Lower leg skin (tissue), 4 donors: ENCODE results near the gene SYNPO2. TPM values are rescaled to one million over a fixed set of nuclear protein-coding genes. Genes with fewer than 3 reads are reported as not detected.

ENCODE experiments used
- DNase-seq, 2 donors: peaks; one replicate each; pipeline ENCODE4 v3.0.0-alpha.2; 2019; ENCODE audit warnings: low spot score in 2 of 2
- H3K4me3 ChIP-seq: fragments of 200-600 bp; sonication (generic); 2 replicates; pipeline ENCODE4 v1.5.1; 2017; ENCODE audit warnings: mild to moderate bottlenecking, low read depth; ENCODE audit not compliant: poor library complexity, severe bottlenecking
- POLR2A ChIP-seq, 2 donors: fragments of 450-650 bp; IDR thresholded peaks; one replicate each; pipeline ENCODE4 v1.6.1; 2016 to 2017; ENCODE audit warnings: antibody characterized with exemption in 2 of 2, mild to moderate bottlenecking in 1 of 2, moderate library complexity in 1 of 2
- WGBS, 2 donors: methylation state at CpG; one replicate each; pipeline ENCODE4 v1.1.5; 2018; 5-methylcytosine and 5-hydroxymethylcytosine counted together
- intact Hi-C: fragments of 100-400 bp; cut with DNase I; formaldehyde crosslinking; loops from one replicate; pipeline ENCODE4 v1.15.0; 2023; ENCODE audit warnings: low total_unique reads
- total RNA-seq, 4 donors: library from RNA; depleted of rRNA; stranded (reverse); fragments of >200 nt; gene quantifications; one replicate each; pipeline ENCODE4 v1.1.0, GENCODE V29; 2016
- TF ChIP-seq, protein P1 (sequence below), 3 donors: fragments of 450-650 bp; IDR thresholded peaks; one replicate each; pipeline ENCODE4 v1.5.1; 2016; ENCODE audit warnings: antibody characterized with exemption in 3 of 3, mild to moderate bottlenecking in 3 of 3, moderate library complexity in 2 of 3

Gene SYNPO2
- total RNA-seq, 4 donors from 2014 or later = 13.3 to 38.5 (median 16.1) TPM

DNA sequence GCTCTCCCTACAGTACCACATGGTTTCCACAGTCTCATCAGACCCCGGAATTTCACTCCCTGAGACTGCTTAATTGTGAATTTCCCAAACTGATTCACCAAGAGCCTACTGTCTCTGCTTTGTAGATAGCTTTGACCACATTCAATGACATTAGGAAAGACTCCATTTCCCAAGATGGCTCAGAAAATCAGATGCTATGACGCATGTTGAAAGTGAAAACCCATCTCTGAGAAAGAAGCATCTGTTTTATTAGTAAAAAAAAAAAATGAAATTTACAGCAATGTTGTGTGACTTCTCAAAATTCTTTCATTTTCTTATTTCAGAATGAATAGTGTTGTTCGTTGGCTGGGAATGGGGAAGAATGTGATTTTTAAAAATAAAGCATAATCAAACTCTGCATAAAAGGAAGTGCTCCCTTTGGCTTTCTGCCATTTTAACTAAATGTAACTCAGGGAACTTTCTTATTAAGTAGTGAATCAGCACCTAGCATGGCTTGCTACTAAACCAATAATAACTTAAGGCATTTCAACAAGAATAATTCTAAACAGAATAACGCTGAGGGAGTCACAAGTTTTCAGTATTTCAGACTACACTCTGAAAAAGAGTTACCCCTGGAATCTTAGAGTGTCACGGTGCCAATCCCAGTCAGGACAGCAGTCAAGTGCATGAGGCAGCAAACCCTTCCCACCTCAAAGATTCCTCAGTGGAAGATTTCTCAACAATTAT lies 149.6 kb downstream of the SYNPO2 start:
- DNase-seq = no peak
- TF ChIP-seq POLR2A (IDR thresholded peaks at IDR 0.05) = no peak
- TF ChIP-seq, protein P1, sequence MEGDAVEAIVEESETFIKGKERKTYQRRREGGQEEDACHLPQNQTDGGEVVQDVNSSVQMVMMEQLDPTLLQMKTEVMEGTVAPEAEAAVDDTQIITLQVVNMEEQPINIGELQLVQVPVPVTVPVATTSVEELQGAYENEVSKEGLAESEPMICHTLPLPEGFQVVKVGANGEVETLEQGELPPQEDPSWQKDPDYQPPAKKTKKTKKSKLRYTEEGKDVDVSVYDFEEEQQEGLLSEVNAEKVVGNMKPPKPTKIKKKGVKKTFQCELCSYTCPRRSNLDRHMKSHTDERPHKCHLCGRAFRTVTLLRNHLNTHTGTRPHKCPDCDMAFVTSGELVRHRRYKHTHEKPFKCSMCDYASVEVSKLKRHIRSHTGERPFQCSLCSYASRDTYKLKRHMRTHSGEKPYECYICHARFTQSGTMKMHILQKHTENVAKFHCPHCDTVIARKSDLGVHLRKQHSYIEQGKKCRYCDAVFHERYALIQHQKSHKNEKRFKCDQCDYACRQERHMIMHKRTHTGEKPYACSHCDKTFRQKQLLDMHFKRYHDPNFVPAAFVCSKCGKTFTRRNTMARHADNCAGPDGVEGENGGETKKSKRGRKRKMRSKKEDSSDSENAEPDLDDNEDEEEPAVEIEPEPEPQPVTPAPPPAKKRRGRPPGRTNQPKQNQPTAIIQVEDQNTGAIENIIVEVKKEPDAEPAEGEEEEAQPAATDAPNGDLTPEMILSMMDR (IDR thresholded peaks at IDR 0.05) = no peak
- 63 to 66% methylated on average over 5 of the region's 5 CpGs for WGBS, 2 donors
- H3K4me3 ChIP-seq = no peak overlapping the region
- intact Hi-C loops = no loop called here

DNA sequence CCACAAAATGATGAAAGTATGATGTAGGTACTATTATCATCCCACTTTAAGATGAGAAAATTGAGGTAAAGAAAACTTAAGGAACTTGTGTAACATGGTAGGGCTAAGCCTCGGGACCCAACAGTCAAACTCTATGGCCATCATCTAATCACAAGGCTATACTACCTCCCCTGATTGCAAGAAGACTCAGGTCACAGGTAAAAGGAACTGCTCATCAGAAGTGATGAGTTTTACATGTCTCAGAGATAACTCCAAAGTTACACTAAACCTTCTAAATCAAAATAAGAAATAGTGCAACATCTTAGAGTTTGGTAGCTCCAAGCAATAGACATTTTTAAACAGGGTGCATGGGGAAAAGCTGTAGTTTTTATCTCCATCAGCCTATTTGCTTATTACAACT lies 150.5 kb downstream of the SYNPO2 start:
- TF ChIP-seq POLR2A (IDR thresholded peaks at IDR 0.05) = no peak
- TF ChIP-seq, protein P1 (IDR thresholded peaks at IDR 0.05) = no peak
- no peak overlapping the region for H3K4me3 ChIP-seq
- intact Hi-C loops = no loop called here
- WGBS, 2 donors = 89 to 94% methylated on average over 1 of the region's 1 CpG
- DNase-seq = no peak

DNA sequence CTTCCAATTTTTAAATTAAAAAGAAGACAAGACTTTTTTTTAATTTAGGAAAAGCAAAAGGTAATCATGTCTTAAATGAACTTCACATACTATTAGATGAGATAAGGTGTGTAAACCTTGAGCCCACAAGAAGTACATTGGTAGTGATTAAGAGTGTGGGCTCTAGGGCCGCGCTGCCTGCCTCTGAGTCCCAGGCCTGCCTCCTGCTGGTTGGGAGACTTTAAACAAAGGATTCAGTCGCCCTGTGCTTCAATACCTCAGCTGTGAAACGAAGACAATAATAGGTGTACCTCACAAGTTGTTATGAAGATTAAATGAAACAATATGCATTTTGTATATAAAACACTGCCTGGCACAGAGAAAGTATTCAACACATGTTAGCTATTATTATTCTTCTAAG lies 151.1 kb downstream of the SYNPO2 start:
- intact Hi-C loops = no loop called here
- DNase-seq = no peak
- WGBS, 2 donors = 75 to 79% methylated on average over 4 of the region's 4 CpGs
- no peak overlapping the region for H3K4me3 ChIP-seq
- TF ChIP-seq POLR2A (IDR thresholded peaks at IDR 0.05) = no peak
- TF ChIP-seq, protein P1 (IDR thresholded peaks at IDR 0.05) = no peak

DNA sequence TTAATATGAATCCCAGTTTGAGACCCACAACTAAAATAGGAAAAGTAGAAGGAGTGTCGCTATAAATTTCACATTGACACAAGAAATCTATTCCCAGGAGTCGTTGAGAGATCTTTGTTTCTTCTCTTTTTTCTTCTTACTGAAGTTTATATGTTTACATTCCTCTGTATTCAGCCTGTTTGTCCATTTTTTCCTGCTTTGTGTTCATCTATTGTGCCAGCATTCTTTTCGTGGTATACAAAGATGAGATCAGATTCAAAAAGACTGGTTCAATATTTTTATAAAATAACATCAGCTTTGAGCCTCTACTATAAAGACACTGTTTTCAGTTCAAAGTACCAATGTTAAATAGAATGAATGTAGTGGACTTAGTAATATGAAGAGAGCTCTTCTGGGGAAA lies 151.6 kb downstream of the SYNPO2 start:
- H3K4me3 ChIP-seq = no peak overlapping the region
- 79 to 80% methylated on average over 3 of the region's 3 CpGs for WGBS, 2 donors
- no peak for DNase-seq
- TF ChIP-seq POLR2A (IDR thresholded peaks at IDR 0.05) = no peak
- TF ChIP-seq, protein P1 (IDR thresholded peaks at IDR 0.05) = no peak
- intact Hi-C loops = no loop called here

DNA sequence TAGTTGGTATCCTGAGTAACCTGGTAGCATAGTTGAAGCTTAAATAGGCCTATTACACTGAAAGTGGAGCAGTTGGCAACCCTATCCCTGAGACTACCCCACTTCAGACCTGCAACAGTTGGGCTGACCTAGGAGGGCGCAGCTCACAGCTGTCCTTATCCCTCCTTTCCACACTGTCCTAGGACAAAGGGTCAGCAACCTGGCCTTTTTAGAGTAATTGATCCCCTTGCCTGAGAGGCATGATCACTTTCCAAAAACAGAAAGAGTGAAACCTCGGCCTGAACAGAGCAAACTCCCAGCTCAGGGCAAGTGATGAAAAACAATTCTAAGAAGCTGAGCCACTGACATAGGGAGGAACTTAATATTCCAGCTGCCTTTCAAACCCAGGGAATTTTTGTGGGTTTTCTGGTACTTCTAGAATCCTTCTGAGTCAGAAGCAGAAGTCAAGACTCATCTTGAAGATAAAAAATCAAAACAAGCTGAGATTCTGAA lies 152.1 kb downstream of the SYNPO2 start:
- 57 to 60% methylated on average over 2 of the region's 2 CpGs for WGBS, 2 donors
- H3K4me3 ChIP-seq = no peak overlapping the region
- DNase-seq = no peak
- intact Hi-C loops = no loop called here
- TF ChIP-seq, protein P1 (IDR thresholded peaks at IDR 0.05) = no peak
- TF ChIP-seq POLR2A (IDR thresholded peaks at IDR 0.05) = no peak

DNA sequence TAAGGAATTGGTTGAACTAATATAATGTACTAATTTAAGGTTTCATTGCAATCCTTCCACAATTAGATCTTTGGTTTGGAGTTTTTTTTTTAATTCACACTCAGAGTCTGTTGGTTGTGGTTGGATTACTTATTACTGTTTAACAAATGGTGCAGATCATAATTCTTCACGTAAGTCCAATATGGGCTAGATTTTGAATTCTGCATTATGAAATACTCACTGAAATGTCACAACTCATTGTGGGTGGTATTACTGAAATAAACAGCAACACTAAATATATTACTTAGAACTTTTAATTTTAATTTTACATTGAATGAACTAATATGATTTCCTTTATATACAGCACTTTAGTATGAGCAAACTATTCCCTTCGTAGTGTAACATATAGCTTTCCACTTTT lies 152.7 kb downstream of the SYNPO2 start:
- H3K4me3 ChIP-seq = no peak overlapping the region
- TF ChIP-seq POLR2A (IDR thresholded peaks at IDR 0.05) = no peak
- TF ChIP-seq, protein P1 (IDR thresholded peaks at IDR 0.05) = no peak
- 84 to 87% methylated on average over 2 of the region's 2 CpGs for WGBS, 2 donors
- DNase-seq = no peak
- intact Hi-C loops = no loop called here
